ENCODE data around the gene PRELID3B.

DNA sequence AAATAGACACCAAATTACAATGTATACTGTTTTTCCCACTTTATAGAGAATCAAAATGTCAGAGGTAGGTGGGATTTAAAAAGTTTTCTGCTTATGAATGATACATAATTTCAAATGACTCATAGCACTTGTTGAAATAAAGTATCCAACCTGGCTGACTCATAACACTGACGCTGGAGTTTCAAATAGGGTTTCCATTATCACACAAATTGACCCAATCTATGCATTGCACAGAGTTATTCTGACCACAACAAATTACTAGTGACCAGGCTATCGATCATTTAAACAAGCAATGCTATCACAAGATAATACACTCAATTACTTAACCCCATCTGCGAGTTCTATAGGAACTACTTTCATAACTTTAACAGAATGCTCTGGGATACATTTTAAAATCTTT is 31.9 kb upstream of the PRELID3B start:
- no peak for TF ChIP-seq SPI1 (IDR thresholded peaks at IDR 0.05; ENCODE audit: borderline replicate concordance, insufficient read depth, low read depth, low read length)
- TF ChIP-seq CEBPB (IDR thresholded peaks at IDR 0.05; ENCODE audit: borderline replicate concordance in 1 of 2, low read depth in 2 of 2, low read length in 2 of 2), result no peak
- TF ChIP-seq, protein P1, sequence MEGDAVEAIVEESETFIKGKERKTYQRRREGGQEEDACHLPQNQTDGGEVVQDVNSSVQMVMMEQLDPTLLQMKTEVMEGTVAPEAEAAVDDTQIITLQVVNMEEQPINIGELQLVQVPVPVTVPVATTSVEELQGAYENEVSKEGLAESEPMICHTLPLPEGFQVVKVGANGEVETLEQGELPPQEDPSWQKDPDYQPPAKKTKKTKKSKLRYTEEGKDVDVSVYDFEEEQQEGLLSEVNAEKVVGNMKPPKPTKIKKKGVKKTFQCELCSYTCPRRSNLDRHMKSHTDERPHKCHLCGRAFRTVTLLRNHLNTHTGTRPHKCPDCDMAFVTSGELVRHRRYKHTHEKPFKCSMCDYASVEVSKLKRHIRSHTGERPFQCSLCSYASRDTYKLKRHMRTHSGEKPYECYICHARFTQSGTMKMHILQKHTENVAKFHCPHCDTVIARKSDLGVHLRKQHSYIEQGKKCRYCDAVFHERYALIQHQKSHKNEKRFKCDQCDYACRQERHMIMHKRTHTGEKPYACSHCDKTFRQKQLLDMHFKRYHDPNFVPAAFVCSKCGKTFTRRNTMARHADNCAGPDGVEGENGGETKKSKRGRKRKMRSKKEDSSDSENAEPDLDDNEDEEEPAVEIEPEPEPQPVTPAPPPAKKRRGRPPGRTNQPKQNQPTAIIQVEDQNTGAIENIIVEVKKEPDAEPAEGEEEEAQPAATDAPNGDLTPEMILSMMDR (IDR thresholded peaks at IDR 0.05 in 2 of 3, conservative IDR thresholded peaks at IDR 0.05 in 1 of 3; ENCODE audit: control insufficient read depth in 2 of 3, extremely low read depth in 1 of 3, insufficient read depth in 1 of 3, low read depth in 3 of 3, low read length in 3 of 3), result no peak
- TF ChIP-seq IKZF2 (IDR thresholded peaks at IDR 0.05), result peak in 1 of 2 experiments; percentile 44; a peak in 1 of 4 replicates
- TF ChIP-seq FOXK2 (IDR thresholded peaks at IDR 0.05), result no peak
- TF ChIP-seq KDM1A (IDR thresholded peaks at IDR 0.05; ENCODE audit: borderline replicate concordance), result no peak
- TF ChIP-seq HDAC2 (IDR thresholded peaks at IDR 0.05), result no peak
- no peak for TF ChIP-seq RFX5 (IDR thresholded peaks at IDR 0.05; ENCODE audit: low read depth, low read length)
- TF ChIP-seq JUND (IDR thresholded peaks at IDR 0.05; ENCODE audit: low read depth, low read length), result no peak
- TF ChIP-seq, protein P2, sequence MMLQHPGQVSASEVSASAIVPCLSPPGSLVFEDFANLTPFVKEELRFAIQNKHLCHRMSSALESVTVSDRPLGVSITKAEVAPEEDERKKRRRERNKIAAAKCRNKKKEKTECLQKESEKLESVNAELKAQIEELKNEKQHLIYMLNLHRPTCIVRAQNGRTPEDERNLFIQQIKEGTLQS (IDR thresholded peaks at IDR 0.05; ENCODE audit: borderline replicate concordance, extremely low read depth, low read depth, low read length), result no peak
- TF ChIP-seq EZH2 (IDR thresholded peaks at IDR 0.05; ENCODE audit: borderline replicate concordance, control insufficient read depth, low read depth, low read length), result no peak
